SK-N-MC (cell line): ENCODE data around the gene CIZ1.

Experiments used
- EZH2 ChIP-seq: fragments of 200-600 bp; sonication (generic); IDR thresholded peaks from one replicate; pipeline ENCODE4 v1.6.1; 2017; ENCODE audit warnings: antibody characterized with exemption
- FOXP2 ChIP-seq: optimal IDR thresholded peaks from 2 replicates; pipeline ENCODE3; 2011; ENCODE audit warnings: mild to moderate bottlenecking, moderate library complexity; ENCODE audit not compliant: insufficient read depth; ENCODE audit errors: extremely low read length, control extremely low read depth
- POLR2AphosphoS5 ChIP-seq: IDR thresholded peaks from 2 replicates; pipeline ENCODE4 v1.6.1; 2012; ENCODE audit warnings: mild to moderate bottlenecking, low read depth, low read length, borderline replicate concordance

GRCh38 chr9:128159522-128159783 is 31.9 kb downstream of the CIZ1 start:
- no peak for TF ChIP-seq POLR2AphosphoS5
- TF ChIP-seq EZH2: no peak
- TF ChIP-seq FOXP2: no peak
